ENCODE results near the gene TBC1D1. TPM values are rescaled to one million over a fixed set of nuclear protein-coding genes. Genes with fewer than 3 reads are reported as not detected.
A peak's percentile ranks its signal among the peaks of the same experiment; 100 is the strongest.

The TBC1D1 gene
- total and polyA plus RNA-seq, 2 donors (not counting 1 experiment from before 2014, with no cell fraction given), result 39.7 to 90.0 TPM

DNA sequence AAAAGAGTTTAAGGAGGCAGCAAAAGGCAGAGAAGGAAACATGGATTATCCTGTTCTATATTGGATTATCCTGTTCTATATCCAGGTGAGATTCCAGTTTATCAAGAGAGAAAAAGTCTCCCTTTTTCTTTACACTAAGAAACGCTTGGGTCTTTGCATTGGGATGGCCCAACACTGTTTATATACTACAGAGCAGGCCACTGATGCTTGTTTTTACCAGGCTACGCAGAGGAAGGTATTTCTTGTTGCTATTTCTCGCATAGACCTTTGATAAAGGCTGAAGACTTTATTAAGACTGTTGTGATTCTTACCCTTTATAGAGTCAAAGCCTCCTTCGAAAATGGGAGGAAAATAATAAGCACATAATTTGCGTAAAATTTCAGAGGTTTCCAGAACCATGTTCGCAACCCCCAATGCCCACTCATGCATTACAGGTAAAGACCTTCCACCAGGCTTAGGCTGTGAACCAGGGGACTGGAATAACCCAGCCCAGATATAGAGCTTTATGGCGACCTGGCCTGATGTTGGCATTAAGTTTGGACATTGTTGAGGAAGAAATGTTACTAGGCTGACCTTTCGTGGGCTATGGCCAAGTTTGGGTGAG, 287.6 kb downstream of the TBC1D1 start:
- Histone ChIP-seq H3K4me3 (replicated peaks in 1 of 4; ENCODE audit: control extremely low read depth in 1 of 4, insufficient read depth in 1 of 4, low read depth in 3 of 4, low read length in 4 of 4) (no peak overlapping the region), H3K27me3 (ENCODE audit: control insufficient read depth, insufficient read depth, low read length) (no peaks in the 10 kb centered on the region), H3K4me2 (ENCODE audit: extremely low read depth, insufficient read depth, low read length) (no peak overlapping the region), H3K4me1 (ENCODE audit: control insufficient read depth, extremely low read depth, insufficient read depth, low read length) (peaks cover 7% of the 10 kb centered on the region), H3K79me2 (ENCODE audit: control insufficient read depth, insufficient read depth, low read length) (no peaks in the 10 kb centered on the region), H4K20me1 (ENCODE audit: control insufficient read depth, extremely low read depth, insufficient read depth, low read length) (no peaks in the 10 kb centered on the region), H3K27ac (ENCODE audit: insufficient read depth, low read length) (no peak overlapping the region), H2AFZ (ENCODE audit: low read length) (no peak overlapping the region), H3K9me3 (ENCODE audit: control insufficient read depth, insufficient read depth, low read depth, low read length) (no peaks in the 10 kb centered on the region), H3K9ac (ENCODE audit: insufficient read depth, low read length) (no peak overlapping the region), H3K36me3 (ENCODE audit: control insufficient read depth, insufficient read depth, low read length) (no peaks in the 10 kb centered on the region)
- DNase-seq (ENCODE audit: low read depth in 2 of 2), result no peak
- TF ChIP-seq EZH2 (IDR thresholded peaks at IDR 0.05; ENCODE audit: low read length, missing control alignments), result no peak
- TF ChIP-seq, protein P1, sequence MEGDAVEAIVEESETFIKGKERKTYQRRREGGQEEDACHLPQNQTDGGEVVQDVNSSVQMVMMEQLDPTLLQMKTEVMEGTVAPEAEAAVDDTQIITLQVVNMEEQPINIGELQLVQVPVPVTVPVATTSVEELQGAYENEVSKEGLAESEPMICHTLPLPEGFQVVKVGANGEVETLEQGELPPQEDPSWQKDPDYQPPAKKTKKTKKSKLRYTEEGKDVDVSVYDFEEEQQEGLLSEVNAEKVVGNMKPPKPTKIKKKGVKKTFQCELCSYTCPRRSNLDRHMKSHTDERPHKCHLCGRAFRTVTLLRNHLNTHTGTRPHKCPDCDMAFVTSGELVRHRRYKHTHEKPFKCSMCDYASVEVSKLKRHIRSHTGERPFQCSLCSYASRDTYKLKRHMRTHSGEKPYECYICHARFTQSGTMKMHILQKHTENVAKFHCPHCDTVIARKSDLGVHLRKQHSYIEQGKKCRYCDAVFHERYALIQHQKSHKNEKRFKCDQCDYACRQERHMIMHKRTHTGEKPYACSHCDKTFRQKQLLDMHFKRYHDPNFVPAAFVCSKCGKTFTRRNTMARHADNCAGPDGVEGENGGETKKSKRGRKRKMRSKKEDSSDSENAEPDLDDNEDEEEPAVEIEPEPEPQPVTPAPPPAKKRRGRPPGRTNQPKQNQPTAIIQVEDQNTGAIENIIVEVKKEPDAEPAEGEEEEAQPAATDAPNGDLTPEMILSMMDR (conservative IDR thresholded peaks at IDR 0.05 in 1 of 2, IDR thresholded peaks at IDR 0.05 in 1 of 2; ENCODE audit: low read depth in 1 of 2, low read length in 2 of 2), result no peak

DNA sequence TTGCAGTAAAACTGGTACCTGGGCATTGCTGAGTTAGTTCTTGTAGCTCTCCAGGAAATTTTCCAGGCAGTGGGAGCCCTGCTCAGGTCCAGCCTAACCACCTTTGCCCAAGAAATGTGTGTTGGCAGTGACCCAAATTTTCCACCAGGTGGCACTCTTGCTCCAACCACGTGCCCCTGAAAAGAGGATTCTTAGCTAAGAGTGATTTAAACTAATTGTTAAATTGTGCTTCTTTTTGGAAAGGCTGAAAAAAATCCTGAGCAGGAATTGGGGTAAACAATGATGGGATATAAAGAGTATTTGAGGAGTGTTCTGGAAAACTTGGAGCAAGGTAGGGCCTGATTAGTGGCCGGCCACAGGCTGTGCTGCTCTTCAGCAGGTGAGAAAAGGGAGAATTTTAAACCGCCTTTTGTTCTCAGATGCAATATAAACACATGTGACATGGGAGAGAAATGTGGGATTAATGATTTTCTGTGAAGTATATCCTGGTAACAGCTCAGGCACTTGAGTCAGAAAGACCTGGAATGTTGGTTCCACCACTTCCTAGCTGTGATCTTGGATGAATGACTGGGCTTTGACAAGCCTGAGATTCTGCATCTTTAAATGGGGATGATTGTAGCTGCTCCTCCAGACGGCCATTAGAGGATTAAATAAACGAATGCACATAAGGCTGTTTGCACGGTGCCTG, 288.9 kb downstream of the TBC1D1 start:
- H3K36me3 ChIP-seq (ENCODE audit: control insufficient read depth, insufficient read depth, low read length), result no peaks in the 10 kb centered on the region
- H3K9ac ChIP-seq (ENCODE audit: insufficient read depth, low read length), result no peak overlapping the region
- TF ChIP-seq EZH2 (IDR thresholded peaks at IDR 0.05; ENCODE audit: low read length, missing control alignments), result no peak
- TF ChIP-seq, protein P1 (conservative IDR thresholded peaks at IDR 0.05 in 1 of 2, IDR thresholded peaks at IDR 0.05 in 1 of 2; ENCODE audit: low read depth in 1 of 2, low read length in 2 of 2), result peak; percentile 87 to 89
- peak; percentile 83 to 85 for DNase-seq (ENCODE audit: low read depth in 2 of 2)
- no peaks in the 10 kb centered on the region for H3K79me2 ChIP-seq (ENCODE audit: control insufficient read depth, insufficient read depth, low read length)
- peaks cover 7% of the 10 kb centered on the region for H3K4me1 ChIP-seq (ENCODE audit: control insufficient read depth, extremely low read depth, insufficient read depth, low read length)
- no peak overlapping the region for H2AFZ ChIP-seq (ENCODE audit: low read length)
- no peaks in the 10 kb centered on the region for H3K9me3 ChIP-seq (ENCODE audit: control insufficient read depth, insufficient read depth, low read depth, low read length)
- H3K4me3 ChIP-seq (replicated peaks in 1 of 4; ENCODE audit: control extremely low read depth in 1 of 4, insufficient read depth in 1 of 4, low read depth in 3 of 4, low read length in 4 of 4), result no peak overlapping the region
- H3K4me2 ChIP-seq (ENCODE audit: extremely low read depth, insufficient read depth, low read length), result no peak overlapping the region
- no peak overlapping the region for H3K27ac ChIP-seq (ENCODE audit: insufficient read depth, low read length)
- H4K20me1 ChIP-seq (ENCODE audit: control insufficient read depth, extremely low read depth, insufficient read depth, low read length), result no peaks in the 10 kb centered on the region
- no peaks in the 10 kb centered on the region for H3K27me3 ChIP-seq (ENCODE audit: control insufficient read depth, insufficient read depth, low read length)

DNA sequence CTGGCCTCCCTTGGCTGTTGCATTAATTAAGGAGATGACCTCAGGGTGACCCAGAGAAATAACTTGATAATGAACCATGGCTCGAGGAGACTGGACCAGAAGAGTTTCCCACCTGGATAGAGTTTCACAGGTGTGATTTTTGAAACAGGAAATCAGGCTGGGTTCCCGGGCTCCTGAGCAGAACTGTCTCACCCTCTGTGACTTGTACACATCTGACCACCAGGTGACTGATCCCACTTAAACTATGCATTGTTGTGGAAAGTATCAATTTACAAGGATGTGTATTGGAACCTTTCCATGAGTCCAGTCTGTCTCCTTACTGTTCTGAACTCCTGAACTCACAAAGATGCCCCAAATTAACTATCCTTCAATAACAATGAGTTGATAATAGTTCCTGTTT, 289.6 kb downstream of the TBC1D1 start:
- no peak overlapping the region for H3K4me2 ChIP-seq (ENCODE audit: extremely low read depth, insufficient read depth, low read length)
- no peaks in the 10 kb centered on the region for H3K27me3 ChIP-seq (ENCODE audit: control insufficient read depth, insufficient read depth, low read length)
- H4K20me1 ChIP-seq (ENCODE audit: control insufficient read depth, extremely low read depth, insufficient read depth, low read length), result no peaks in the 10 kb centered on the region
- no peaks in the 10 kb centered on the region for H3K9me3 ChIP-seq (ENCODE audit: control insufficient read depth, insufficient read depth, low read depth, low read length)
- TF ChIP-seq, protein P1 (conservative IDR thresholded peaks at IDR 0.05 in 1 of 2, IDR thresholded peaks at IDR 0.05 in 1 of 2; ENCODE audit: low read depth in 1 of 2, low read length in 2 of 2), result no peak
- TF ChIP-seq EZH2 (IDR thresholded peaks at IDR 0.05; ENCODE audit: low read length, missing control alignments), result no peak
- no peak overlapping the region for H3K27ac ChIP-seq (ENCODE audit: insufficient read depth, low read length)
- H3K9ac ChIP-seq (ENCODE audit: insufficient read depth, low read length), result no peak overlapping the region
- no peak overlapping the region for H3K4me3 ChIP-seq (replicated peaks in 1 of 4; ENCODE audit: control extremely low read depth in 1 of 4, insufficient read depth in 1 of 4, low read depth in 3 of 4, low read length in 4 of 4)
- H3K4me1 ChIP-seq (ENCODE audit: control insufficient read depth, extremely low read depth, insufficient read depth, low read length), result peaks cover 7% of the 10 kb centered on the region
- H3K36me3 ChIP-seq (ENCODE audit: control insufficient read depth, insufficient read depth, low read length), result no peaks in the 10 kb centered on the region
- no peak for DNase-seq (ENCODE audit: low read depth in 2 of 2)
- H2AFZ ChIP-seq (ENCODE audit: low read length), result no peak overlapping the region
- no peaks in the 10 kb centered on the region for H3K79me2 ChIP-seq (ENCODE audit: control insufficient read depth, insufficient read depth, low read length)
